Testis (tissue), 3 donors: ENCODE measurements around the gene COL4A2. TPM values are rescaled to one million over a fixed set of nuclear protein-coding genes. Genes with fewer than 3 reads are reported as not detected.

ENCODE experiments used
- DNase-seq: peaks from one replicate; pipeline ENCODE4 v3.0.0-alpha.2; 2019
- H3K27ac ChIP-seq, 2 donors: fragments of 200-600 bp; sonication (generic); one replicate each; pipeline ENCODE4 v1.5.1; 2019
- H3K27me3 ChIP-seq: fragments of 200-600 bp; sonication (generic); one replicate; pipeline ENCODE4 v1.5.1; 2019
- H3K36me3 ChIP-seq: fragments of 200-600 bp; sonication (generic); one replicate; pipeline ENCODE4 v1.5.1; 2017; ENCODE audit warnings: low read depth; ENCODE audit errors: missing control alignments
- H3K4me1 ChIP-seq: fragments of 200-600 bp; sonication (generic); one replicate; pipeline ENCODE4 v1.5.1; 2019
- H3K4me3 ChIP-seq, 2 donors: fragments of 200-600 bp; sonication (generic); one replicate each; pipeline ENCODE4 v1.5.1; 2017 to 2019
- H3K9me3 ChIP-seq: fragments of 200-600 bp; sonication (generic); one replicate; pipeline ENCODE4 v1.5.1; 2017
- CTCF ChIP-seq, 3 experiments: fragments of 450-650 bp in 2 of 3; fragments of 200-600 bp in 1 of 3; sonication (generic) in 1 of 3; IDR thresholded peaks; one replicate each; pipeline ENCODE4 v1.5.1; 2016 to 2019; ENCODE audit warnings: antibody characterized with exemption in 3 of 3, mild to moderate bottlenecking in 2 of 3, moderate library complexity in 1 of 3
- POLR2A ChIP-seq: fragments of 450-650 bp; IDR thresholded peaks from one replicate; pipeline ENCODE4 v1.6.1; 2017; ENCODE audit warnings: antibody characterized with exemption, mild to moderate bottlenecking, moderate library complexity
- WGBS, 2 donors: methylation state at CpG; one replicate each; pipeline ENCODE4 v1.1.5; 2018; 5-methylcytosine and 5-hydroxymethylcytosine counted together
- intact Hi-C: fragments of 100-400 bp; cut with DNase I; formaldehyde crosslinking; loops from one replicate; pipeline ENCODE4 v1.15.1; 2023; ENCODE audit warnings: low total_unique reads
- polyA plus RNA-seq: library from polyadenylated mRNA; stranded (reverse); fragments of 350-450 nt; fragmentation: Illumina TruSeq; extraction: RNeasy Lipid Tissue Mini Kit (QIAGEN cat#74804); gene quantifications from one replicate; pipeline ENCODE4 v1.2.3, GENCODE V29; 2014; ENCODE audit warnings: low read depth, low replicate concordance; ENCODE audit not compliant: insufficient read depth
- total RNA-seq, 2 donors: library from RNA; depleted of rRNA; stranded (reverse); fragments of >200 nt; gene quantifications; one replicate each; pipeline ENCODE4 v1.2.3, GENCODE V29; 2016

Gene COL4A2
- total and polyA plus RNA-seq, 3 donors from 2014 or later: 69.1 to 89.9 (median 81.0) TPM

GRCh38 chr13:110305949-110306339, 1.1 kb upstream of the COL4A2 start:
- 2% methylated on average over 6 of the region's 6 CpGs for WGBS, 2 donors
- peak overlapping the region; percentile 77 to 84 for H3K4me3 ChIP-seq
- no peaks in the 10 kb centered on the region for H3K9me3 ChIP-seq
- peak overlapping the region; percentile 85 to 92 for H3K27ac ChIP-seq
- intact Hi-C loops: no loop called here
- H3K4me1 ChIP-seq: no peaks in the 10 kb centered on the region
- no peaks in the 10 kb centered on the region for H3K36me3 ChIP-seq
- no peak for DNase-seq
- no peak for TF ChIP-seq CTCF (IDR thresholded peaks at IDR 0.05)
- no peak for TF ChIP-seq POLR2A
- no peaks in the 10 kb centered on the region for H3K27me3 ChIP-seq

DNA sequence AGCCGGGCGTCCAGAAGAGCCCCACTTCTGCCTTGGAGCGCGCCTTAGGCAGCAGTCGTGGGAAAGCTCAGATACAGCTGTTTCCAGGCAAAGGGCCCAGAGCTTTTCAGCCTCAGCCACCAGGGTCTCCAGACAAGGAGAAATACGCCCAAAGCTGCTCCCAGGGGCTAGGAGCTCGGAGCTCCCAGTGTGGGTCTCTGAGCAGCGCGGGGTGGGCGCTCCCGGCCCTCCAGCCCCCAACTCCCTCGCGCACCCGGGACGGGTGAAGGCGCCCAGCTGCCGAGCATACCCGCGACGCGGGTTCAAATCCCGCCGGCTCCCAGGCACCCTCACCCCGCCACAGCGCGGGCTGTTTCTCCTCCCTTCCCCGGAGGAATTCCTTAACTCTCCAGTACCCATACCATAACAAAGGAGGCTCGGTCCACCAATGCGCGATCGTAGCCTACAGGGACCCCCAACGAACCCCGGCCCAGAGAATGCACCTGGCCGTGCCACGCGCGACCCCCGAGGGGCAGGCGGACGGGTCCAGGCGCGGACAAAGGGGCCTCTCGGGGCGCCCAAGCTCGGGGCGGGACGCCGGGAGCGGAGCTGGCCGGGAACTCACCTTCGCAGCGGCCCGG, 634 bp upstream of the COL4A2 start:
- Histone ChIP-seq H3K27ac (peak overlapping the region; percentile 85 to 92), H3K9me3 (no peaks in the 10 kb centered on the region), H3K4me3 (peak overlapping the region; percentile 77 to 84), H3K27me3 (no peaks in the 10 kb centered on the region), H3K4me1 (no peaks in the 10 kb centered on the region), H3K36me3 (no peaks in the 10 kb centered on the region)
- 0 to 1% methylated on average over 20 to 33 of the region's 53 CpGs for WGBS, 2 donors
- intact Hi-C loops: no loop called here
- peak; percentile 37 for DNase-seq
- TF ChIP-seq POLR2A: no peak
- no peak for TF ChIP-seq CTCF (IDR thresholded peaks at IDR 0.05)

DNA sequence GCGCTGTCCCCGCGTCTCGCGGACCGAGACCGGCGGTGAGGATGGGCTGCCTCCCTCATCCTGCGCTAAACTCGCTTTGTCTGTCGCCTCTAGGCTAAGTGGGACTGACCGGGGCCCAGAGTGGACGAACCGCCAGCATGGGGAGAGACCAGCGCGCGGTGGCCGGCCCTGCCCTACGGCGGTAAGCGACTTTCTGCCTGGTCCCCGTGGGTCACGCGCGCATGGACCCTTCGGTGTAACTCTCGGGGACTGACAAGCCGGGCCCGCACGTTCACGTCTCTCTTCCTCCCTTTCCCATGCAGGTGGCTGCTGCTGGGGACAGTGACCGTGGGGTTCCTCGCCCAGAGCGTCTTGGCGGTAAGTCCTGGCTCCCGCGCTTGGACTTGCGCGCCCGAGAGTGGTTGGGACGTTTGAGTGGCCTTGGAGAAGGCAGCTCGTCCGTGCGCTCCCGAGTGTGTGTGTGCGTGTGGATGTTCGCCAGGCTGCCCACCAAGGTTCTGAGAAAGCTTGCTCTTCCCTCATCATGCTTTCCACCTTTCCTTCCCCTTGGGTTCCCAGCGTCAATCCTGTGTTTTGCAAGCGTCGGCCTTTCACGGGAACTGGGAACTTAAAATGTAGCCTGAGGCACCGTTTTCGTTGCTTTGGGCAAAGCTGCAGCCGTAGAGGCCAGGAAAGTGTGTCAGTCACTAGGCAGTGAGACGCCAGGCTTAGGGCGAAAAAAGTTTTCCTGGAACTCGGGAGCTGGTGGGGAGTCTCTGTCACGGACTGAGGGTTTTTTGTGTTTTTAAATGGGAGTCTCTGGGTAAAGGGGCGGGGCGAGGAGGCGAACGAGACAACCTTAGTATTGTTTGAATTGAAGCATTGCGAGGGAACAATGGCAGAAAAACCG, 927 bp downstream of the COL4A2 start:
- Histone ChIP-seq H3K27me3 (no peaks in the 10 kb centered on the region), H3K36me3 (no peaks in the 10 kb centered on the region), H3K27ac (peak overlapping the region; percentile 86 to 92), H3K9me3 (no peaks in the 10 kb centered on the region), H3K4me3 (peak overlapping the region; percentile 77 to 84), H3K4me1 (no peaks in the 10 kb centered on the region)
- DNase-seq: peak; percentile 46
- WGBS, 2 donors: 0% methylated on average over 52 to 53 of the region's 64 CpGs
- TF ChIP-seq POLR2A (no peak), CTCF (IDR thresholded peaks at IDR 0.05) (no peak)
- intact Hi-C loops: no loop called here

DNA sequence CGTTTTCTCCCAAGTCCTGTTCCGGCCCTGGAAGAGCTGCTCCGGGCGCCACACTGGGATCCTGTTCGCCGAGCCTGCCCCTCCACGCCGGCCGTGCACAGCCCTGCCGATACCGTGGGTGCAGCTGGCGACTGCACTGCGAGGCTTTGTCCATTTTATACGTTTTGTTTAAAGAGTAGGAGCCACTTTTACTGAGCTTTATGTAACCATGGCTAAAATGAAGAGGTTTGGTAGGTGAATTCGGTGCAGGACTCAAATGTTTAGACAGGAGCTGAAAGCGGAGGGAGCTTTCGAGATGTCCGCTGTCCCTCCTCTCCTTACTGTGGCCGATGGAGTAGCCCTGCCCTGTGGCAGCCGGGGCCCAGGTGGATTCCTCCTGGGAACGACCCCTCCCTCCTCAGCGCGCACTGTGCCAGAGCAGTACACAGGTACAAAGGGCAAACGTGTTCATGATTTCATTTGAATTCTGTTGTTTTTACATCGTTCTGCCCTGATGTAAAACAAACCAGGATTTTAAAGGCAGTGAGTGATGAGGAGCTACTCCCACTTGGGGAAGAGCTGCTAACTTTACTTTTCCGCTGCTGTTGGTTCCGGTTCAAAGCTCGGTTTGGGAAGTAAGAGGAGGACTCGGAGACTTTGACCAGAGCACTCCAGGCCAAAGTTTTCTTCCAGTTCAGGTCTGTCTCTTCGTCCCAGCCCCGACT, 1.7 kb downstream of the COL4A2 start:
- Histone ChIP-seq H3K27ac (peak overlapping the region; percentile 86 to 92), H3K36me3 (no peaks in the 10 kb centered on the region), H3K27me3 (no peaks in the 10 kb centered on the region), H3K4me1 (no peaks in the 10 kb centered on the region), H3K4me3 (peak overlapping the region; percentile 77 to 84), H3K9me3 (no peaks in the 10 kb centered on the region)
- 5 to 7% methylated on average over 24 to 31 of the region's 31 CpGs for WGBS, 2 donors
- no peak for TF ChIP-seq POLR2A
- TF ChIP-seq CTCF (IDR thresholded peaks at IDR 0.05): no peak
- intact Hi-C loops: no loop called here
- DNase-seq: peak; percentile 26
